AG09309 (cell line): Measurements from ENCODE around the gene EME1.

Experiments used
- DNase-seq: peaks from one replicate; pipeline ENCODE4 v3.0.0-alpha.2; 2010; ENCODE audit warnings: low read depth
- H3K4me3 ChIP-seq: 2 replicates; pipeline ENCODE4 v1.5.1; 2011; ENCODE audit warnings: mild to moderate bottlenecking, low read depth, low read length, moderate library complexity; ENCODE audit not compliant: control insufficient read depth
- CTCF ChIP-seq: IDR thresholded peaks from 2 replicates; pipeline ENCODE4 v1.5.1; 2011; ENCODE audit warnings: mild to moderate bottlenecking, low read depth, low read length, inconsistent platforms; ENCODE audit not compliant: insufficient read depth, control insufficient read depth; ENCODE audit errors: missing control alignments

Gene EME1

GRCh38 chr17:50354198-50354597 lies 18.8 kb upstream of the EME1 start:
- DNase-seq, result no peak
- no peak for TF ChIP-seq CTCF
- H3K4me3 ChIP-seq, result no peak overlapping the region

GRCh38 chr17:50354776-50355175 lies 18.3 kb upstream of the EME1 start:
- no peak for DNase-seq
- no peak overlapping the region for H3K4me3 ChIP-seq
- no peak for TF ChIP-seq CTCF

GRCh38 chr17:50355336-50355700 lies 17.7 kb upstream of the EME1 start:
- DNase-seq, result no peak
- no peak for TF ChIP-seq CTCF
- no peak overlapping the region for H3K4me3 ChIP-seq

GRCh38 chr17:50355701-50356341 lies 17.2 kb upstream of the EME1 start:
- no peak overlapping the region for H3K4me3 ChIP-seq
- no peak for DNase-seq
- no peak for TF ChIP-seq CTCF

GRCh38 chr17:50356418-50356817 lies 16.6 kb upstream of the EME1 start:
- no peak for DNase-seq
- no peak overlapping the region for H3K4me3 ChIP-seq
- TF ChIP-seq CTCF, result no peak

- no peak for TF ChIP-seq CTCF
- no peak overlapping the region for H3K4me3 ChIP-seq
- DNase-seq, result no peak
Measured at GRCh38 chr17:50356892-50357510, 16.0 kb upstream of the EME1 start.

- no peak overlapping the region for H3K4me3 ChIP-seq
- DNase-seq, result no peak
- TF ChIP-seq CTCF, result no peak
Measured at GRCh38 chr17:50358177-50358576, 14.9 kb upstream of the EME1 start.
